ENCODE data around the gene GCSH. TPM values are rescaled to one million over a fixed set of nuclear protein-coding genes. Genes with fewer than 3 reads are reported as not detected.

The GCSH gene
- total and polyA plus RNA-seq, 2 experiments from 2014 or later: 15.8 to 78.9 TPM

DNA sequence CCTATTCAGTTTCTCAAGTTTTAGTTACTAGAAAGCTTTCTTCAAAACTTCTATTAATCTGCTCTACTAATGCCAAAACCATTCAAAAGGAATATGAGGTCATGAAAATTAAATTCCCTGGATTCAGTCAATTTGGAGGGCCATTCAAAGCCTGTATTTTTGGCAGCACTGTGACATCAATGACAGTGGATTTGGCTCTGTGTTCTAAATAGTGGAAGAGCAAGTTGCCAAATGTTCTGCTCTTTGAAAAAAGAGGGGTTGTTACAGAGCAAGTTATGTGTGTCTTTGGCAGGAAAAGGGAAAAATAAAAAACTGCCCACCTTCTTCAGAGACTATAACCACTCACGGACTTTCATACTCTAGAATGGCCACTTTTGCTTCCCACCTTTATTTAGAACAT is 16.0 kb downstream of the GCSH start:
- Histone ChIP-seq H3K36me3 (no peaks in the 10 kb centered on the region), H3K4me1 (ENCODE audit: low read depth) (no peaks in the 10 kb centered on the region), H3K27me3 (no peaks in the 10 kb centered on the region), H3K27ac (no peak overlapping the region), H3K9me3 (ENCODE audit: low read depth) (no peaks in the 10 kb centered on the region), H3K4me3 (no peak overlapping the region)
- TF ChIP-seq, protein P1, sequence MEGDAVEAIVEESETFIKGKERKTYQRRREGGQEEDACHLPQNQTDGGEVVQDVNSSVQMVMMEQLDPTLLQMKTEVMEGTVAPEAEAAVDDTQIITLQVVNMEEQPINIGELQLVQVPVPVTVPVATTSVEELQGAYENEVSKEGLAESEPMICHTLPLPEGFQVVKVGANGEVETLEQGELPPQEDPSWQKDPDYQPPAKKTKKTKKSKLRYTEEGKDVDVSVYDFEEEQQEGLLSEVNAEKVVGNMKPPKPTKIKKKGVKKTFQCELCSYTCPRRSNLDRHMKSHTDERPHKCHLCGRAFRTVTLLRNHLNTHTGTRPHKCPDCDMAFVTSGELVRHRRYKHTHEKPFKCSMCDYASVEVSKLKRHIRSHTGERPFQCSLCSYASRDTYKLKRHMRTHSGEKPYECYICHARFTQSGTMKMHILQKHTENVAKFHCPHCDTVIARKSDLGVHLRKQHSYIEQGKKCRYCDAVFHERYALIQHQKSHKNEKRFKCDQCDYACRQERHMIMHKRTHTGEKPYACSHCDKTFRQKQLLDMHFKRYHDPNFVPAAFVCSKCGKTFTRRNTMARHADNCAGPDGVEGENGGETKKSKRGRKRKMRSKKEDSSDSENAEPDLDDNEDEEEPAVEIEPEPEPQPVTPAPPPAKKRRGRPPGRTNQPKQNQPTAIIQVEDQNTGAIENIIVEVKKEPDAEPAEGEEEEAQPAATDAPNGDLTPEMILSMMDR (IDR thresholded peaks at IDR 0.05; ENCODE audit: low read depth, low read length): no peak
- no peak for DNase-seq (ENCODE audit: low read depth in 1 of 2, low spot score in 1 of 2)

GRCh38 chr16:81077076-81077940 is 18.9 kb downstream of the GCSH start, which contains the start of gene C16orf46:
Gene C16orf46 (minus strand): TSS chr16:81077238. CDS start chr16:81063955, 13,283 bp downstream.
- H3K4me3 ChIP-seq: peak within 1 kb of the TSS; percentile 88
- H3K4me1 ChIP-seq (ENCODE audit: low read depth): no peaks in the 10 kb centered on the region
- H3K27me3 ChIP-seq: no peaks in the 10 kb centered on the region
- TF ChIP-seq, protein P1 (IDR thresholded peaks at IDR 0.05; ENCODE audit: low read depth, low read length): no peak
- peak; percentile 97 to 98 for DNase-seq (ENCODE audit: low read depth in 1 of 2, low spot score in 1 of 2)
- peak within 1 kb of the TSS; percentile 96 for H3K27ac ChIP-seq
- no peaks in the 10 kb centered on the region for H3K9me3 ChIP-seq (ENCODE audit: low read depth)
- H3K36me3 ChIP-seq: no peaks in the 10 kb centered on the region

DNA sequence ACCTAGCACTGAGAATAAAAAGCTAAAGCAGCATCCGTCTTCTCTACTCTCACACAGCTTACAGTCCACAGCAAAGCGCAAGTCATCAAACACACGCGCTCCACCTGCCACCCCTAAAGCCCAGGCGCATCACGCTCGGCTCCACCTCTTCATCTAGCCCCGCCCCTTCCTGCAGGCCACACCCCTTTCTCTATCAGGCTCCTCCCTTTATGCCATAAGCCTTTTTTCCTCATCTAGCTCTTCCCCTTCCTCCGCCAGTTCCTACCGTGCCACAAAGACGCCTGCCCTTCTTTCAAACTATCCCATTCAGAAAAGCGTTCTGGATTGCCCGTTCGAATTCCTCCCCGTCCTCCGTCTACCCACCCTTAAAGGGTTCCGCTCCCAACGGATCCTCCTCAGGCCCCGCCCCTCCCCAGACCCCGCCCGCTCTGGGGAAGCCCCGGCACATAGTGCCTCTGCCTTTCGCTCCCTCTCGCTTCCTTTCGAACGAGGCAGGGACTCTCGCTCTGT is 19.6 kb downstream of the GCSH start:
- H3K9me3 ChIP-seq (ENCODE audit: low read depth): no peaks in the 10 kb centered on the region
- TF ChIP-seq, protein P1 (IDR thresholded peaks at IDR 0.05; ENCODE audit: low read depth, low read length): no peak
- peak overlapping the region; percentile 88 for H3K4me3 ChIP-seq
- peak; percentile 85 to 86 for DNase-seq (ENCODE audit: low read depth in 1 of 2, low spot score in 1 of 2)
- H3K36me3 ChIP-seq: no peaks in the 10 kb centered on the region
- H3K4me1 ChIP-seq (ENCODE audit: low read depth): no peaks in the 10 kb centered on the region
- H3K27me3 ChIP-seq: no peaks in the 10 kb centered on the region
- H3K27ac ChIP-seq: peak overlapping the region; percentile 96

GRCh38 chr16:81073560-81074330 is 22.4 kb downstream of the GCSH start:
- Histone ChIP-seq H3K4me3 (no peak overlapping the region), H3K27ac (no peak overlapping the region), H3K9me3 (ENCODE audit: low read depth) (no peaks in the 10 kb centered on the region), H3K36me3 (no peaks in the 10 kb centered on the region), H3K27me3 (no peaks in the 10 kb centered on the region), H3K4me1 (ENCODE audit: low read depth) (no peaks in the 10 kb centered on the region)
- DNase-seq (ENCODE audit: low read depth in 1 of 2, low spot score in 1 of 2): no peak
- TF ChIP-seq, protein P1 (IDR thresholded peaks at IDR 0.05; ENCODE audit: low read depth, low read length): no peak

DNA sequence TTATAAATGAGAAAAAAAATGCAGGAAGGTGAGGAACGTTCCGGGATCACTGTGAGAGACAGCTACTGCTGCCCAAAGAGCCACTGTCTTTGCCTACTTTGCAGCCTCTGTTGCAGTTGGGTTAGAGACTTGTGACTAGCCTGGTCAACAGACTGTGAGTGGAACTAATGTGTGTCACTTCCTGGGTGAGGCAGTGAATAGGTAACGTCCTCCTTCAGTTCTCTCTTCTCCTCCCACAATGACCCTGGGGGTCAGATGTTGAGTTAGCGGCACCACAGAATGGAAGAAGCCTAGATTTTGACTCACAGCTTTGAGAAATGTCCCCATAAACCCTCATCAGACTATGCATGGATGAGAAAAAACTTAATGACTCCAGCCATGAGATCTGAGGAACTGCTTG is 24.4 kb downstream of the GCSH start:
- DNase-seq (ENCODE audit: low read depth in 1 of 2, low spot score in 1 of 2): no peak
- no peak overlapping the region for H3K27ac ChIP-seq
- TF ChIP-seq, protein P1 (IDR thresholded peaks at IDR 0.05; ENCODE audit: low read depth, low read length): no peak
- no peaks in the 10 kb centered on the region for H3K27me3 ChIP-seq
- no peaks in the 10 kb centered on the region for H3K36me3 ChIP-seq
- H3K9me3 ChIP-seq (ENCODE audit: low read depth): no peaks in the 10 kb centered on the region
- no peak overlapping the region for H3K4me3 ChIP-seq
- H3K4me1 ChIP-seq (ENCODE audit: low read depth): no peaks in the 10 kb centered on the region
